ENCODE results near the gene PDE9A. TPM values are rescaled to one million over a fixed set of nuclear protein-coding genes. Genes with fewer than 3 reads are reported as not detected.

The PDE9A gene
- total and polyA plus RNA-seq, 3 donors from 2014 or later = 5.7 to 6.4 (median 6.3) TPM

DNA sequence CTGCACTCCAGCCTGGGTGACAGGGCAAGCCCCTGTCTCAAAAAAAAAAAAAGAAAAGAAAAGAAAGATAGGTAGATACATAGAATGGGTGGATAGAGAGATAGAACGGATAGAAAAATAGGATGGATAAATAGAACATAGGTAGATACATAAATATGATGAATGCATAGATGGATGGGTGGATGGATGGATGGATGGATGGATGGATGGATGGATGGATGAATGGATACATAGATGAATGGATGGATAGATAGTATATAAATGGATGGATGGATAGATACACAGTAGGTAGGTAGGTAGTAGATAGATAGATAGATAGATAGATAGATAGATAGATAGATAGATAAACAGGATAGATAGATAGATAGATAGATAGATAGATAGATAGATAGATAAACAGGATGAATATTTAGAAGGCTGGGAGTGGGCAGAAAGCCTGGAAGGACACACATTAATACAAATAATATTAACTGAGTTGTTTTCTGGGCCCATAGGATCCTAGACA is 87.0 kb downstream of the PDE9A start:
- intact Hi-C loops (cut with DNase I; ENCODE audit: low total_unique reads) = no loop called here
- Histone ChIP-seq H3K4me1 (peaks cover 38% of the 10 kb centered on the region), H3K27ac (no peak overlapping the region), H3K4me3 (no peak overlapping the region), H3K9me3 (no peaks in the 10 kb centered on the region), H3K36me3 (ENCODE audit: low read depth, missing control alignments) (no peaks in the 10 kb centered on the region), H3K27me3 (no peaks in the 10 kb centered on the region)
- 89 to 94% methylated on average over 1 of the region's 1 CpG for WGBS, 2 donors
- TF ChIP-seq, protein P1, sequence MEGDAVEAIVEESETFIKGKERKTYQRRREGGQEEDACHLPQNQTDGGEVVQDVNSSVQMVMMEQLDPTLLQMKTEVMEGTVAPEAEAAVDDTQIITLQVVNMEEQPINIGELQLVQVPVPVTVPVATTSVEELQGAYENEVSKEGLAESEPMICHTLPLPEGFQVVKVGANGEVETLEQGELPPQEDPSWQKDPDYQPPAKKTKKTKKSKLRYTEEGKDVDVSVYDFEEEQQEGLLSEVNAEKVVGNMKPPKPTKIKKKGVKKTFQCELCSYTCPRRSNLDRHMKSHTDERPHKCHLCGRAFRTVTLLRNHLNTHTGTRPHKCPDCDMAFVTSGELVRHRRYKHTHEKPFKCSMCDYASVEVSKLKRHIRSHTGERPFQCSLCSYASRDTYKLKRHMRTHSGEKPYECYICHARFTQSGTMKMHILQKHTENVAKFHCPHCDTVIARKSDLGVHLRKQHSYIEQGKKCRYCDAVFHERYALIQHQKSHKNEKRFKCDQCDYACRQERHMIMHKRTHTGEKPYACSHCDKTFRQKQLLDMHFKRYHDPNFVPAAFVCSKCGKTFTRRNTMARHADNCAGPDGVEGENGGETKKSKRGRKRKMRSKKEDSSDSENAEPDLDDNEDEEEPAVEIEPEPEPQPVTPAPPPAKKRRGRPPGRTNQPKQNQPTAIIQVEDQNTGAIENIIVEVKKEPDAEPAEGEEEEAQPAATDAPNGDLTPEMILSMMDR (IDR thresholded peaks at IDR 0.05) = no peak
- TF ChIP-seq POLR2A (IDR thresholded peaks at IDR 0.05) = no peak
- no peak for DNase-seq

DNA sequence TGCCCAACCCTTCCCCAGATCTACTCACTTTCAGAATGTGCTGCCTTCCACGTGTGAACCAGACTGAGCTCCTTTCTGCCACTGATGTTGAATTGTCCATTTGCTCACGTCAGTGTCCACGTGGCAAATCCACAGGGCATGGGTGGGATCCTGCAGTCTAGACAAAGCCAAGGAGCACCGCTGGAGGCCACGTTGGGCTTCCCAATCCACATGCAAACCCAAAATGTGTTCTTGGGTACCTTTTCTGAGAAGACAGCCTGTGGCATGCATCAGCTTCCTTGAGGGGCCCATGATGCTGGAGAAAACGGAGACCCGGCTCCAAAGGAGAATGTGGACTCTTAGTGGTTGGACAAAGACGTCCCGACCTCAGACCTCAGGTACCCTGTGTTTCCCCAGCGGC is 87.6 kb downstream of the PDE9A start:
- H3K4me1 ChIP-seq = peaks cover 38% of the 10 kb centered on the region
- no peak for DNase-seq
- no peak for TF ChIP-seq POLR2A (IDR thresholded peaks at IDR 0.05)
- TF ChIP-seq, protein P1 (IDR thresholded peaks at IDR 0.05) = no peak
- no peak overlapping the region for H3K4me3 ChIP-seq
- WGBS, 2 donors = 69 to 83% methylated on average over 5 to 10 of the region's 10 CpGs
- no peaks in the 10 kb centered on the region for H3K9me3 ChIP-seq
- peak overlapping the region; percentile 25 to 28 for H3K27ac ChIP-seq
- no peaks in the 10 kb centered on the region for H3K27me3 ChIP-seq
- H3K36me3 ChIP-seq (ENCODE audit: low read depth, missing control alignments) = no peaks in the 10 kb centered on the region
- intact Hi-C loops (cut with DNase I; ENCODE audit: low total_unique reads) = no loop called here

DNA sequence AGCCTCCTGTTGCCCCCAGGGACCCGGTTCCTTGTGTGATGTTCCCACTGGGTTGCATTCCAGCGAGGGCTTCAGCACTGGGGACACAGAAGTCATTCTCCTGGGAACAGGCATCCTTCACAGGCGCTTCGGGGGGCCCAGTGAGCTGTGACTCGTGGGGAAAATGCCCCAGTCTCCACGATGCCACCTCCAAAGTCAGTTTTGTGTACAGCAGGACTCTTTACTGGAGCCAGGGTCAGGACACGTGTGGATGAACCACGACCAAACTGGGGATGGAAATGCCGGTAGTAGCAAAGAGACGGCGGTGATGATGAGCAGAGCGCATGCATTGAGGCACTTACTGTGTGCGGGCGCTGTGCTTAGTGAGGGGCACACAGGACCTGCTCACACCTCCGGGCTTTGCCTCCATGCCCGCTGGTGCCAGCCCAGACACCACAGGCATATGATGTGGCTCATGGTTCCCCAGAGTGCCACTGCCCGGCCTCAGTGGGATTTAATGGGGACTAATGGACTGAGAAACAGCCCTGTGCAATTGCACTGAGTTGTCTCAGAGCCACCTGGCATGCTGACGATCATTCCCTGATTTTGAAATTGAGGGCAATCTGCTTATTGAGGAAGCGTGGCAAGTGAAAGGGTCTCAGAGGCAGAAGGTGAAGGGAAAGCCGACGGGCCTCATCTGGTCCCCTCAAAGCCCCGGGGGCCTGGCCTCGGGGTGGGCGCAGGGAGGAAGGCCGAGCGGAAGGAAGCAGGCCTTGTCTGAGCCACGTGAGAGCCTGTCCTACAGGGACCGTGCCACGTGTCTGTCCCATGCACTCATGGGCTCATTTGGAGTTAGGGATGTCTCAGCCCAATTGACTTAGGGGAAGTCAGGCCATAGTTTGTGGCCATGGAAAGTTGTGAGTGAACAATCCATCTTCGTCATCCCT is 91.4 kb downstream of the PDE9A start:
- Histone ChIP-seq H3K27me3 (no peaks in the 10 kb centered on the region), H3K4me1 (peaks cover 21% of the 10 kb centered on the region), H3K27ac (no peak overlapping the region), H3K36me3 (ENCODE audit: low read depth, missing control alignments) (no peaks in the 10 kb centered on the region), H3K4me3 (no peak overlapping the region), H3K9me3 (no peaks in the 10 kb centered on the region)
- 91% methylated on average over 26 to 30 of the region's 30 CpGs for WGBS, 2 donors
- intact Hi-C loops (cut with DNase I; ENCODE audit: low total_unique reads) = no loop called here
- no peak for DNase-seq
- TF ChIP-seq, protein P1 (IDR thresholded peaks at IDR 0.05) = no peak
- no peak for TF ChIP-seq POLR2A (IDR thresholded peaks at IDR 0.05)

DNA sequence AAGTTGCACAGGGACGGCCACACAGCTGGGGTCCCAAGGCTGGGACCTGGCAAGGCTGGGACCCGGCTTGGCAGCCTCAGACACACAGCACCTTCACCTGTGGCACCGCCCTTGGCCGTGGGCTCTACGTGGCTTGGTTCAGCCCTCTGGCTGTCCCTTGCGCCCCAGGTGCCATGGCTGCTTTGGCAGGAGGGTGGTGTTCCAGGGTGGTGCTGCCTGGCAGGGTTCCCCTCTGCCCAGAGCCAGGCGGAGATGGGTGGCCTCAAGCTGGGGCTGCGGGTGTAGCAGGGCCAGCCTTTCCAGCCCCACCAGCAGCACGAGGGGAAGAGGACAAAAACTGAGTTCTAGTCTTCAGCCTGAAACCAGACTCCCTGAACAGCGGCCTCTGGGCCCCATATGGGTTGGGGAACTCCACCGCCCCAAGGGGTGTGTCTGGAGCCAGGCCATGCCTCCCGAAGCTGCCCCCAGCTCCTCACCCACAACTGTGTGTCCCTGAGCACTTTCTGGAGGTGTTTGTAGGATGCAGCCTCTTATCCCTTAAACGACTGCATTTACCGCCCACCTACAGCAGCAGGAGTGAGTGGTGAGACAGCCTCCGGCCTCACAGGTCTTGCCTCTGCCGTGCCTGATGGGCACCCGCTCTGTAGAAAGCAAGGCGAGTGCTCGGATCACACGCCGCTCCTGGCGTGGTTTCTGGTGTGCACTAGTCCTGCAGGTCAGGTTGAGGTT is 92.3 kb downstream of the PDE9A start:
- H3K4me1 ChIP-seq = peaks cover 21% of the 10 kb centered on the region
- no peaks in the 10 kb centered on the region for H3K36me3 ChIP-seq (ENCODE audit: low read depth, missing control alignments)
- 93 to 97% methylated on average over 14 to 22 of the region's 22 CpGs for WGBS, 2 donors
- no peaks in the 10 kb centered on the region for H3K27me3 ChIP-seq
- no peak overlapping the region for H3K27ac ChIP-seq
- no peak overlapping the region for H3K4me3 ChIP-seq
- intact Hi-C loops (cut with DNase I; ENCODE audit: low total_unique reads) = no loop called here
- TF ChIP-seq POLR2A (IDR thresholded peaks at IDR 0.05) = no peak
- TF ChIP-seq, protein P1 (IDR thresholded peaks at IDR 0.05) = no peak
- no peaks in the 10 kb centered on the region for H3K9me3 ChIP-seq
- DNase-seq = no peak

All from testis (tissue), 3 donors.